H54 (cell line): ENCODE measurements around the gene UBA1.
"Not testable (repeated sequence)": the region's sequence is repeated elsewhere in the genome, so short reads cannot be mapped to it uniquely, and the experiment has no call there.

Experiments used
- DNase-seq: peaks from one replicate; pipeline ENCODE4 v3.0.0; 2011; ENCODE audit warnings: low spot score, mixed read lengths; ENCODE audit not compliant: insufficient read length
- FAIRE-seq: peaks from 3 replicates; lab custom pipeline; 2011; peaks lifted over from hg19 to GRCh38; lab: Jason Lieb, UNC
- POLR2A ChIP-seq: IDR thresholded peaks from 2 replicates; pipeline ENCODE4 v1.6.1; 2011; ENCODE audit warnings: low read depth, mild to moderate bottlenecking, low read length

UBA1 gene

GRCh38 chrX:47244676-47245075, 51.0 kb downstream of the UBA1 start:
- FAIRE-seq (no peak), DNase-seq (no peak)
- TF ChIP-seq POLR2A, result no peak

GRCh38 chrX:47245156-47245555, 51.5 kb downstream of the UBA1 start:
- DNase-seq, result no peak
- FAIRE-seq, result no peak

GRCh38 chrX:47247206-47247998, 53.8 kb downstream of the UBA1 start:
- FAIRE-seq, result no peak
- TF ChIP-seq POLR2A, result no peak
- DNase-seq, result peak; percentile 27

More at GRCh38 chrX:47245156-47245555, 51.5 kb downstream of the UBA1 start:
- TF ChIP-seq POLR2A, result no peak

GRCh38 chrX:47247999-47248320, 54.3 kb downstream of the UBA1 start:
- TF ChIP-seq POLR2A, result no peak
- no peak for DNase-seq
- FAIRE-seq, result no peak

GRCh38 chrX:47248576-47248975, 54.9 kb downstream of the UBA1 start:
- TF ChIP-seq POLR2A, result no peak
- FAIRE-seq (no peak), DNase-seq (no peak)

- FAIRE-seq (no peak), DNase-seq (no peak)
- no peak for TF ChIP-seq POLR2A
These were observed 56.4 kb downstream of the UBA1 start for GRCh38 chrX:47250017-47250347.

- FAIRE-seq, DNase-seq: not testable (repeated sequence)
These were observed 64.0 kb downstream of the UBA1 start for GRCh38 chrX:47257620-47258019.
